ENCODE measurements around the gene ELOF1. TPM values are rescaled to one million over a fixed set of nuclear protein-coding genes. Genes with fewer than 3 reads are reported as not detected.
A peak's percentile ranks its signal among the peaks of the same experiment; 100 is the strongest.

The ELOF1 gene
- total RNA-seq, 1 experiment from 2014 or later: 65.5 TPM

GRCh38 chr19:11535792-11536595 is 23.0 kb downstream of the ELOF1 start:
- TF ChIP-seq EZH2 (IDR thresholded peaks at IDR 0.05; ENCODE audit: low read depth) (no peak), CTCF (conservative IDR thresholded peaks at IDR 0.05) (peak; percentile 96)
- CTCF ChIA-PET: interaction anchor here (0.6 to 1.0 kb wide), 3 partner anchors 23 to 1078 kb away, joined by 3 to 6 read pairs (median 3); partner anchors contain the start of gene ELOF1
- POLR2A ChIA-PET (ENCODE audit: unreplicated experiment): interaction anchor here (0.6 to 0.8 kb wide), 3 partner anchors 88 to 818 kb away, joined by 3 to 9 read pairs (median 4); partner anchors contain the start of genes DNM2 and SWSAP1
- Histone ChIP-seq H3K4me3 (peak overlapping the region; percentile 48; the same call in 1 of the 2 replicates), H3K79me2 (ENCODE audit: low read depth) (no peaks in the 10 kb centered on the region), H3K4me2 (peak overlapping the region; percentile 82), H3K27ac (peak overlapping the region; percentile 18; the same call in 1 of the 2 replicates), H3K9me3 (ENCODE audit: insufficient read depth, low read depth) (no peaks in the 10 kb centered on the region), H2AFZ (peak overlapping the region; percentile 64), H3K9me2 (ENCODE audit: insufficient read depth) (no peaks in the 10 kb centered on the region), H4K20me1 (ENCODE audit: insufficient read depth) (no peaks in the 10 kb centered on the region), H3F3A (ENCODE audit: insufficient read depth, low read depth) (peaks cover 46% of the 10 kb centered on the region), H3K36me3 (ENCODE audit: low read depth) (no peaks in the 10 kb centered on the region), H3K4me1 (replicated peaks; ENCODE audit: insufficient read depth) (peaks cover 19% of the 10 kb centered on the region), H3K27me3 (ENCODE audit: insufficient read depth, low read depth) (no peaks in the 10 kb centered on the region)
- BruUV-seq (replicated peaks): no TSS peak
- intact Hi-C loops (cut with micrococcal nuclease; ENCODE audit: unreplicated experiment): no loop called here
- peak; percentile 75 to 91 for DNase-seq

GRCh38 chr19:11534948-11535347 is 24.1 kb downstream of the ELOF1 start:
- H3K4me3 ChIP-seq: no peak overlapping the region
- H2AFZ ChIP-seq: no peak overlapping the region
- no peaks in the 10 kb centered on the region for H3K9me2 ChIP-seq (ENCODE audit: insufficient read depth)
- ChIA-PET CTCF (no interaction called here), POLR2A (ENCODE audit: unreplicated experiment) (no interaction called here)
- BruUV-seq (replicated peaks): no TSS peak
- intact Hi-C loops (cut with micrococcal nuclease; ENCODE audit: unreplicated experiment): no loop called here
- H3F3A ChIP-seq (ENCODE audit: insufficient read depth, low read depth): peaks cover 52% of the 10 kb centered on the region
- no peak for DNase-seq
- no peaks in the 10 kb centered on the region for H3K9me3 ChIP-seq (ENCODE audit: insufficient read depth, low read depth)
- no peaks in the 10 kb centered on the region for H3K79me2 ChIP-seq (ENCODE audit: low read depth)
- H3K36me3 ChIP-seq (ENCODE audit: low read depth): no peaks in the 10 kb centered on the region
- no peak overlapping the region for H3K4me2 ChIP-seq
- no peaks in the 10 kb centered on the region for H3K27me3 ChIP-seq (ENCODE audit: insufficient read depth, low read depth)
- no peak for TF ChIP-seq CTCF (conservative IDR thresholded peaks at IDR 0.05)
- no peak for TF ChIP-seq EZH2 (IDR thresholded peaks at IDR 0.05; ENCODE audit: low read depth)
- H4K20me1 ChIP-seq (ENCODE audit: insufficient read depth): no peaks in the 10 kb centered on the region
- peaks cover 19% of the 10 kb centered on the region for H3K4me1 ChIP-seq (replicated peaks; ENCODE audit: insufficient read depth)
- no peak overlapping the region for H3K27ac ChIP-seq

GRCh38 chr19:11534538-11534937 is 24.5 kb downstream of the ELOF1 start:
- peaks cover 56% of the 10 kb centered on the region for H3F3A ChIP-seq (ENCODE audit: insufficient read depth, low read depth)
- intact Hi-C loops (cut with micrococcal nuclease; ENCODE audit: unreplicated experiment): no loop called here
- no peaks in the 10 kb centered on the region for H3K79me2 ChIP-seq (ENCODE audit: low read depth)
- TF ChIP-seq EZH2 (IDR thresholded peaks at IDR 0.05; ENCODE audit: low read depth) (no peak), CTCF (conservative IDR thresholded peaks at IDR 0.05) (no peak)
- no peak overlapping the region for H3K4me2 ChIP-seq
- no TSS peak for BruUV-seq (replicated peaks)
- H3K4me3 ChIP-seq: no peak overlapping the region
- H4K20me1 ChIP-seq (ENCODE audit: insufficient read depth): no peaks in the 10 kb centered on the region
- H2AFZ ChIP-seq: no peak overlapping the region
- no peaks in the 10 kb centered on the region for H3K27me3 ChIP-seq (ENCODE audit: insufficient read depth, low read depth)
- no peaks in the 10 kb centered on the region for H3K36me3 ChIP-seq (ENCODE audit: low read depth)
- CTCF ChIA-PET: no interaction called here
- no peak overlapping the region for H3K27ac ChIP-seq
- POLR2A ChIA-PET (ENCODE audit: unreplicated experiment): no interaction called here
- H3K4me1 ChIP-seq (replicated peaks; ENCODE audit: insufficient read depth): peaks cover 20% of the 10 kb centered on the region
- H3K9me2 ChIP-seq (ENCODE audit: insufficient read depth): no peaks in the 10 kb centered on the region
- H3K9me3 ChIP-seq (ENCODE audit: insufficient read depth, low read depth): no peaks in the 10 kb centered on the region
- DNase-seq: no peak
